ENCODE data around the gene MOB2. TPM values are rescaled to one million over a fixed set of nuclear protein-coding genes. Genes with fewer than 3 reads are reported as not detected.

The MOB2 gene
- total and polyA plus RNA-seq, 11 donors, result 27.4 to 61.1 (median 44.7) TPM

GRCh38 chr11:1442807-1443366 is 43.7 kb downstream of the MOB2 start:
- Histone ChIP-seq H3K27ac (no peak overlapping the region), H3K36me3 (no peaks in the 10 kb centered on the region), H3K4me1 (peaks cover 0 to 13% (median 6%) of the 10 kb centered on the region in 12 donors), H3K4me3 (no peak overlapping the region), H3K27me3 (peaks cover 0 to 9% (median 0%) of the 10 kb centered on the region in 9 donors), H3K9me3 (no peaks in the 10 kb centered on the region)
- intact Hi-C loops (cut with DNase I), result no loop called here
- TF ChIP-seq CTCF (IDR thresholded peaks at IDR 0.05), result no peak
- no peak for TF ChIP-seq POLR2A (IDR thresholded peaks at IDR 0.05)
- no peak for ATAC-seq
- no peak for DNase-seq
- 75 to 86% (median 80%) methylated on average over 8 to 28 of the region's 28 CpGs for WGBS, 4 donors

GRCh38 chr11:1442163-1442562 is 44.4 kb downstream of the MOB2 start:
- intact Hi-C loops (cut with DNase I), result no loop called here
- WGBS, 4 donors, result 28 to 60% (median 45%) methylated on average over 6 to 9 of the region's 9 CpGs
- no peak for ATAC-seq

GRCh38 chr11:1440496-1440895 is 46.1 kb downstream of the MOB2 start:
- no peaks in the 10 kb centered on the region for H3K36me3 ChIP-seq
- H3K27me3 ChIP-seq, result peaks cover 0 to 5% (median 0%) of the 10 kb centered on the region in 9 donors
- intact Hi-C loops (cut with DNase I), result no loop called here
- WGBS, 4 donors, result 93 to 98% (median 93%) methylated on average over 9 to 12 of the region's 12 CpGs
- TF ChIP-seq POLR2A (IDR thresholded peaks at IDR 0.05), result no peak
- TF ChIP-seq CTCF (IDR thresholded peaks at IDR 0.05), result no peak
- H3K4me3 ChIP-seq, result no peak overlapping the region
- H3K27ac ChIP-seq, result no peak overlapping the region
- no peaks in the 10 kb centered on the region for H3K9me3 ChIP-seq
- DNase-seq, result no peak
- H3K4me1 ChIP-seq, result peaks cover 0 to 36% (median 11%) of the 10 kb centered on the region in 12 donors
- ATAC-seq, result no peak

More at GRCh38 chr11:1442163-1442562, 44.4 kb downstream of the MOB2 start:
- Histone ChIP-seq H3K4me3 (no peak overlapping the region), H3K27me3 (peaks cover 0 to 5% (median 0%) of the 10 kb centered on the region in 9 donors), H3K9me3 (no peaks in the 10 kb centered on the region), H3K36me3 (no peaks in the 10 kb centered on the region), H3K4me1 (peaks cover 0 to 20% (median 10%) of the 10 kb centered on the region in 12 donors), H3K27ac (no peak overlapping the region)
- no peak for DNase-seq
- no peak for TF ChIP-seq POLR2A (IDR thresholded peaks at IDR 0.05)
- TF ChIP-seq CTCF (IDR thresholded peaks at IDR 0.05), result no peak

GRCh38 chr11:1440066-1440465 is 46.5 kb downstream of the MOB2 start:
- WGBS, 4 donors, result 77 to 87% (median 85%) methylated on average over 7 to 11 of the region's 11 CpGs

More at GRCh38 chr11:1440066-1440465, 46.5 kb downstream of the MOB2 start:
- H3K4me3 ChIP-seq, result no peak overlapping the region
- H3K9me3 ChIP-seq, result no peaks in the 10 kb centered on the region
- H3K27me3 ChIP-seq, result peaks cover 0 to 5% (median 0%) of the 10 kb centered on the region in 9 donors
- DNase-seq (no peak), ATAC-seq (no peak)
- no peaks in the 10 kb centered on the region for H3K36me3 ChIP-seq
- no peak overlapping the region for H3K27ac ChIP-seq
- intact Hi-C loops (cut with DNase I), result no loop called here
- H3K4me1 ChIP-seq, result peaks cover 0 to 37% (median 11%) of the 10 kb centered on the region in 12 donors
- TF ChIP-seq CTCF (IDR thresholded peaks at IDR 0.05) (no peak), POLR2A (IDR thresholded peaks at IDR 0.05) (no peak)
